Stimulated activated CD8-positive, alpha-beta memory T cell treated with anti-CD3 and anti-CD28 coated beads, Interleukin-15, amount 100 ng/mL, for 24 hours (primary cell): ENCODE data around the gene AFG3L2.

ENCODE experiments used
- DNase-seq: peaks from one replicate; pipeline ENCODE4 v3.0.0-alpha.2; 2020; ENCODE audit warnings: low read depth

Gene AFG3L2

DNA sequence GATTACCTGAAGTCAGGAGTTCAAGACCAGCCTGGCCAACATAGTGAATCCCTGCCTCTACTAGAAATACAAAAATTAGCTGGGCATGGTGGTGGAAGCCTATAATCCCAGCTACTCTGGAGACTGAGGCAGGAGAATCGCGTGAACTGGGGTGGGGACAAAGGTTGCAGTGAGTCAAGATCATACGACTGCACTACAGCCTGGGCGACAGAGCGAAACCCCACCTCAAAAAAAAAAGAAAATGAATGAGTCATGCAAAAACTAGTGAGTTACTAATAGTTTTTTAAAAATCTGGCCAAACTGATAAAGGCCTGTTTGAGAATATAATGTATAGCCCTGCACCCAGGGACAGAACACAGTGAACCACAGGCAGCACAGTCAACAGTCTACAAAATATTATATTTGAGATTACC, 17.5 kb downstream of the AFG3L2 start:
- DNase-seq = no peak

DNA sequence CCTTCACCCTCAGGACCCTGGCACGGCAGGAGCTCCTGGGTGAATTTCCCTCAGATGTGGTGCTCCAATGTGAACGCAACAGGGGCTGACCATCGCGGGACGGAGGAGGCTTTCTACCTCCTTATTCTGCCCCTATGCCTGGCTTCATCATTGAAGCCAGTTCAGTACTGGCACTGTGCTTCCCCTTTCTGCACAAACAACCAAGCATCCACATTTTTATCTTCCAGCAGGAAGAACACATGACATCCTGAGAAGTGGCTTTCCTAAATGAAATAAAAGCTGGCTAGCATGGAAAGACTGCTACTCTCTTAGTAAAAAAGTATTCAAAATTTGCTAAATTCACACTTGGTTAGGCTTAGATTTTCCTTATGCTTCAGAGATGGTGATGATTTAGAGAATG, 24.8 kb downstream of the AFG3L2 start:
- no peak for DNase-seq

DNA sequence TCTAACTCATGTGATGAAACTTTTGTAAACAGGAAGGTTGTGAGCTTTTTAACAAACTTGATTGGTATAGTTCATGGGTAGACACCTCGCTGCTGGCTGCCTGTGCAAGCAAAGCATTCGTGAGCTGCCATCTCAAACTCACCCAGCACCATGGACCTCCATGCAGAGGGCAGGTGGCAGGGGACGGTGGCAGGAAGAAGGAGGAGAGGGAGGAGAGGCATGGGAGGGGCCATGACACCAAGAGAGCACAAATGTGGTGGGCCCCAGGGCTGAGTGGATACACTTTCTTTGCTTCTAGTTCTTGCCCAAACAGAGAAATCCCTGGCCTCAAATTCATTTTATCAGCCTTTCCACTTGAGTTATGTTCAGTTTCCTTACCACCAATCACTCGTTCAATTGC, 29.1 kb downstream of the AFG3L2 start:
- DNase-seq = no peak

DNA sequence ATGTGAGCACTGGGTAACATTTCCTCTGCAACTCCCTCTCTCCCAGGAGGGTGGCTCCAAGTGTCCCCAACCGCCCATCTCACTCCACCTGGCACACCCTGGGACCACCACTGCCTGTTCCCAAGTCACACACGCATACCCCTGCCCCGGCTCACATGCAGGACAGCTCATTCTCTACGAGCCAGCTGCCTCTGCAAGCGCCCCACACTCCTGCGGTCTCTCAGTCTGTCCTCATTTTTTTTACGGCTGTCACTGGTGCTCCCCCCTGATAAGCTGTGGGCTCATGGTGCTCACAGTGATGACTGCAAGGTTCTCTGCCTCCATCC, 30.8 kb downstream of the AFG3L2 start:
- DNase-seq = no peak

- no peak for DNase-seq
These were observed 31.4 kb downstream of the AFG3L2 start for GRCh38 chr18:12345491-12346239.

- DNase-seq = no peak
These were observed 34.4 kb downstream of the AFG3L2 start for GRCh38 chr18:12342661-12343060.

DNA sequence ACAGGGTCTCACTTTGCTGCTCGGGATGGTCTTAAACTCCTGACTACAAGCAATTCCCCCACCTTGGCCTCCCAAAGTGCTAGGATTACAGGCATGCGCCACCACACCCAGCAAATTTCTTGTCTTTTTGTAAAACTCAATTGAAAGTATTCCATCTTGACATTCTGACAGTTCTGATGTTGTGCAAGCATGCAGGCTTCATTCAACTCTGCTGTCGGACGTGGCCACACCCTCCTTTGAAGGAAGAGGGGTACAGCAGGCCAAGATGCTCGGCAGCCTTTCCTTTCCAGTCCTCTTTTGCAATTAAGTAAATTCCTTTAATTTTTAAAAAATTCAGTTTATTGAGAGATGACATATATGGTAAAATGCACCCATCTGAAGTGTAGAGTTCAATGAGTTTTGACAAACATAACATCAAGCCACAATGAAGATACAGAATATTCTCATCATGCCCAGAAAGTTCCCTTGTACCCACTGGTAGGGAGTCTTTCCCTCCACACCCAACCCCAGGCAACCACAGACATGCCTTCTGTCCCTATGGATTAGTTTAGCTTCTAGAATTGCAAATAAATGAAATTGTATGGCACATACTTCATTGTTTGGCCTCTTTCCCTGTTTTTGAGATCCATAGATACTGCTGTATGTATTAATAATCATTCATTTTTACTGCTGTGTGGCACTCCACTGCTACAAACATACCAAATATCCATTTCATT, 35.9 kb downstream of the AFG3L2 start:
- DNase-seq = no peak

- no peak for DNase-seq
These were observed 38.6 kb downstream of the AFG3L2 start for GRCh38 chr18:12338382-12338781.

DNA sequence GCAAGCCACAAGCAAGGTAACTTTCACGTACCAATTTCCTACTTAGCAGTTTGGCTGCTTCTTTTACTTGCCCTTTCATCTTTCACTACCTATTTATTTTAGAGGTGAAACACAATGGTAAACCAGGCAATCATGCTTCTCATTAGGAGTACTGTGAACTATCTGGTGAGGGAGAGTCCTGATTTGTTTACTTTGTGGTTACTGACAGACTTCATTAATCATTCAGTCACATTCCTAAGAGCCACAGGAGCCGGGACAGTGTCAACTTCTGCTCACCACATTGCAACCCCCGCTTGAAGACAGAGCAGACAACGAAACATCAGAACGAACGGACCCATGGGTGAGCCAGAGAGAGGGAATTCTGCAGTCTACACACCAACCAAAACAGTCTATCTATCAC, 40.1 kb downstream of the AFG3L2 start:
- DNase-seq = no peak

GRCh38 chr18:12336171-12336613, 40.8 kb downstream of the AFG3L2 start:
- DNase-seq = no peak

DNA sequence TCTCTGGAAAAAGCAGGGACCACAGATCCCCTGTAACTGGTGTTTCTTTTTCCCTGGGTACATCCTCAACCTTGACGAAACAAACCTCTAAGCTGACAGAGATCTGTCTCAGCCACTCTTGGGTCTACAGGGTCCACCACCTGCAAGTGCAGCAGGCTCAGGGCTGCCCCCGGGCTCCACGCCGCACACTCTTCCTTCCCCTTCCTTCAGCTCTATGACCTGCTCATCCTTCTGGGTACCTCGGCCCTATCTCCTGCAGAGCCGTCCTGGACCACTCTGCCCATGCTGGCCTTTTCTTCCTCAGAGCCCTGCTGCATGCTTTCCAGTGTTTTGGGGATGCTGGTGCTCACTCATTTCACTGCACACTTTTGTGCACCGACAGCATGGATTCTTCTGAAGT, 41.5 kb downstream of the AFG3L2 start:
- DNase-seq = no peak

GRCh38 chr18:12334863-12335262, 42.2 kb downstream of the AFG3L2 start:
- DNase-seq = no peak

DNA sequence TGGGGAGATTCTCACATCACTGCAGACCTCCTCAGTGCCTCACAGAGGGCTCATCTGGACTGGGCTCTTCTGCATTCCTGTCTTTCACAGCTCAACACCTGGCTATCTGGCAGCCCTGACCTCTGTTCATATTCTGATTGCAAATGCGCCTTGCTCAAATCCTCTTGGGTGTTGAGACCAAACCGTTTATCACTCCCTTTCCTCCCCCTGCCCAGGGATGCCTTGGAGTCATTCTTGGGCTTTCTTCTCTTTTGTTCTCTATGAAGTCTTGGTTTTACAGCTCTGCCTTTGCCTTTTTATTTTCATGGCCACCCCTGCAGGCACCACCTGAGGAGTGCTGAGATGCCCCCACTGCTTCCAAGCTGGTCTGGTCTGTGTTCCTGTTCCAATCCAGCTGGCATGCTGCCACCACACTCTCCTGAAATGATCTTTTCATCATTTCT, 42.6 kb downstream of the AFG3L2 start:
- DNase-seq = no peak

DNA sequence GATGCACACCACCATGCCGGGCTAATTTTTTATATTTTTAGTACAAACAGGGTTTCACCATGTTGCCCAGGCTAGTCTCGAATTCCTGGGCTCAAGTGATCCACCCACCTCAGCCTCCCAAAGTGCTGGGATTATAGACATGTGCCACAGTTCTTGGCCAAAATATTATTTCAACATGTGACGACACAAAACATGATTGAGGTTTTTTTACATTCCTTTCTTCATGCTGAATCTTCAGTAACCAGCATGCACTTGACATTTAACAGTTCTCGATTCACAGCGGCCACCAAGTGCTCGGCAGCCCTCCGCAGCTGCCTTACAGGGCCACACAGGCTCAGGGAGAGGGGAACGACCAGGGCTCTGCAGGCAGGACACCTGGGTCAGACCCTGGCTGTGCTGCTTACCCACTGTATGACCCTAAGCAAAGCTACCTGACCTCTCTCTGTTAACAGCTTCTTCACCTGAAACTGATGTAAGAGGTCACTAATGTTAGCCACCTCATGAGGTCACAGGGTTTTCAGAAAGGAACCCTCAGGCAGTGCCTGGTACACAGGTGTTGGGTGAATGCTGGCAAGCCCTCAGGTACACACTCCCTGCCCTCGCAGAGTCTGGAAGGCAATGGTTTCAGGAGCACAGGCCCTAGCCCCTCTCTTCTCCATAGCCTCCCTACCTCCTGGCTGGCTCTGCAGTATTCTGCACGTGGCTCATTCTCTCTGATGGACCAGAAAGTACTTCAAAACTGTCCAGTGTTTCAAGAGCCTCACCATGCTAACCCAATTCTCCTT, 43.3 kb downstream of the AFG3L2 start:
- DNase-seq = no peak

DNA sequence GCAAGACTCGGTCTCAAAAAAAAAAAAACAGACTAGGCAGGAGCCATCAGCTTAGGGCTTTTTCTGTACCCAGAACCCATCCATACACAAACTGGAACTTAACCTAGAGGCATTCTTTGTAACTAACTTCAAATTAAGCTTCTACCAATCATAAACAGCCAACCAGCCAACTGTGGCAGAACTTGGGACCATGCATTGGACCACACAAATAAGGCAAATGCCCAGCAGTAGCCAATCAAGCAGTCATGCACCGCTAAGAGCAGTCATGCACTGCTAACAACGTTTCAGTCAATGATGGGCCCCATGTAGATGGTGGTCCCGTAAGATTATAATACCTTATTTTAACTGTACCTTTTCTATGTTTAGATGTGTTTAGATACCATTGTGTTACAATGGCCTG, 46.3 kb downstream of the AFG3L2 start:
- DNase-seq = no peak

DNA sequence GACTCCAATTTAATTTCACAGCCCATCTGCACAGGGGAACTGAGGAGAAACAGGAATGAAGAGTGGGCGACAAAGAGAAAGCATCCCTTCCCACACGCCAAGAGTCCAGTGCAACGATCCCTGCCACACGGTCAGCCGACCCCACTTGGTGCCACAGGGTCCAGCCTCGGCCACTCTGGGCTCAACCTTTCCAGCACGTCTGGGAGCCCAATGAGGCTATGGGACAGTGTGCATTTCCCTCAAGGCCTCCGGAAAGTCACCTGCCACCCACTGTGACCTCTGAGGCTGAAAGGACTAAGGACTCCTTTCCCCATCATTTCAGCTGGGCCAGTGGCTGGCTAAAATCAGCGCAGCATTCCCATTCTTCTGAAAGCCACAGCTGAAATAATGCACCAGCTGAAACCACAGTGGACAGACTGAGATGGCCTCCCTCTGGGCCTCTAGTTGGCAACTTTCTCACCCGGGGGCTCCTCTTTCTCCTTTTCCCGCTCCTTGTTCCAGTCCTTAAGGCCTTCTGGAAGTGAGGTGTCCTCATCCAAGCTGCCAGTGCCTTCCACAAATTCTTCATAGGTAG, 47.8 kb downstream of the AFG3L2 start:
- DNase-seq = no peak

DNA sequence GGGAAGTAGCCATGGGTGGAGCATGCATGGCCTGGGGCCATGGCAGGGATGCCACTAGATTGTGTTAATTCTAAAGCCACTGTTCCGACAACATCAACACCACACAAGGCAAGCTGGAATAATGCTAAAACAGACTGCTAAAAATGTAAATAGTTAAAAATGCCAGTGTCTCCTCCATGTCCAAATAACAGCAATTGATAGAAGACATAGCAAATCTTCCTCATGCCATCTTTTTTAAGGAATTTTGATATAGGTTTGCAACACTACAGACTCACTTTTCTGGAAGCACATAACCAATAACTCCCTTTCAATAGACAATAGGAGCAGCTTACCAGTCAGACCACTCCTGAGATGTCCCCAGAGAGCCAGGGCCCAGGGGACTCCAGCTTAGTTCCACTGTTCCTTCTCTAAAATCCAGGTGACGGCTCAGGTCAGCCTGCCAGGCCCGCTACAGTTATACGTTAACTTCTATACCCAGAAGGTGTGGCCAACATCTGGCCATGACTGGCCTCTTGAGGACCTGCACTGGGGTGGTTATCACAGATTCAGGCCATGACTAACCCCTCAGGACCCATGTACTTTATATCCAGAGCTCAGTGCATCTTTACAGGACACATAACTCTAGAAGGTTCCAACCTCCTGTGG, 48.7 kb downstream of the AFG3L2 start:
- no peak for DNase-seq

- peak; percentile 51 for DNase-seq
These were observed 49.4 kb downstream of the AFG3L2 start for GRCh38 chr18:12327510-12328178.

DNA sequence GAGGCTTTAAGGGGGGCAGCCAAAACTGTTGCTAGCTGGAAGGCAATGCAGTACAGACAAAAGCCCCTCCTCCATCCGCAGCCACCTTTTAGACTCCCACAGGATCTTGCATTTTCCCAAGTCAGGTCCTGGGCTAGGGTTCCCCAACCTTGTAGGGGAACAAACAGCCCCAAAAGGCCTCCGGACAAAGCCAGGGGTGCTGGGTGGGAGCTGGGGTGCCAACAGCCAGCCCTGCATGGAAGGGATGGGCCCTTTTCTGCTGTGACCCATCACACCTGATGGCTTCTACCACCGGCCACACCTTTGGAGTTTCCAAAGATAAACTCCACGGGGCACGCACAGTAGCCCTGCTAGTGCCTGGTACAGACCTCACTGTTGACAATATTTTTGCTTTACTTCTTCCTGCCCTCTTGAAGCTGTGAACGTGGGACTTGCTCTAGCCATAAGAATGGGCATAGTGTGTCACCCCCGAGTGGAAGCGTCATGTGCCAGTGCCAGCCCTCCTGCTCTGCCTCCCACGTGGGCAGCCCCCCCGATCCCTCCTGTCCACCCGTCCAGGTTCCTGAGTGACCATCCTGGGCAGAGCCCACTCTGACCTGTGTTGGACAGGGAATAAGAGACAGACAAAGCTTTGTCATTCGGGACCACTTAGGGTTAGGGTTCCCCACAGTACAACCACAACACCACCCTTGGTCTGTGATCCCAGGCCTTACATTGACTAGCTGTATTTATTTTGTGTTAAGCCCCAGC, 50.1 kb downstream of the AFG3L2 start:
- DNase-seq = no peak

GRCh38 chr18:12325726-12326245, 51.2 kb downstream of the AFG3L2 start:
- DNase-seq = no peak
